GM13977 (cell line): ENCODE data around the gene CFAP54.
"Not testable (repeated sequence)": the region's sequence is repeated elsewhere in the genome, so short reads cannot be mapped to it uniquely, and the experiment has no call there.

Experiments
- DNase-seq: peaks from one replicate; pipeline ENCODE4 v3.0.0; 2012; ENCODE audit warnings: low spot score
- CTCF ChIP-seq: IDR thresholded peaks from 2 replicates; pipeline ENCODE4 v1.5.1; 2012; ENCODE audit warnings: mild to moderate bottlenecking, control low read depth; ENCODE audit not compliant: insufficient read depth; ENCODE audit errors: extremely low read depth, missing control alignments
- in situ Hi-C: fragments of 300-500 bp; cut with MboI; formaldehyde crosslinking; loops from one replicate; pipeline ENCODE4 v1.12.0; 2022; ENCODE audit warnings: low sequenced_read_pairs, low pct_unique_long_range_greater_than_20kb, mixed read lengths, inconsistent platforms; ENCODE audit not compliant: unreplicated experiment

The CFAP54 gene

GRCh38 chr12:96447256-96447655 is 42.1 kb upstream of the CFAP54 start:
- in situ Hi-C loops = no loop called here
- no peak for DNase-seq
- TF ChIP-seq CTCF = no peak

- DNase-seq = no peak
- in situ Hi-C loops = no loop called here
- no peak for TF ChIP-seq CTCF
These were observed 41.1 kb upstream of the CFAP54 start for GRCh38 chr12:96448300-96448699.

GRCh38 chr12:96452261-96452922 is 37.0 kb upstream of the CFAP54 start:
- DNase-seq = no peak
- in situ Hi-C loops = no loop called here
- no peak for TF ChIP-seq CTCF

GRCh38 chr12:96454396-96454795 is 35.0 kb upstream of the CFAP54 start:
- no peak for TF ChIP-seq CTCF
- no peak for DNase-seq
- in situ Hi-C loops = no loop called here

- no peak for DNase-seq
- in situ Hi-C loops = no loop called here
- TF ChIP-seq CTCF = no peak
These were observed 33.0 kb upstream of the CFAP54 start for GRCh38 chr12:96456265-96456974.

GRCh38 chr12:96457191-96457930 is 32.0 kb upstream of the CFAP54 start:
- no peak for DNase-seq
- no peak for TF ChIP-seq CTCF
- in situ Hi-C loops = no loop called here

GRCh38 chr12:96459281-96459680 is 30.1 kb upstream of the CFAP54 start:
- in situ Hi-C loops, DNase-seq: not testable (repeated sequence)
